Endometrium (tissue), 2 donors: ENCODE measurements around the gene MYH8.

Source experiments
- FAIRE-seq: peaks from 2 replicates; lab custom pipeline; 2012; peaks lifted over from hg19 to GRCh38; lab: Jason Lieb, UNC
- donor health status: control.
- donor health status: control.

MYH8 gene

GRCh38 chr17:10380631-10381408 lies 40.9 kb downstream of the MYH8 start:
- no peak for FAIRE-seq

- no peak for FAIRE-seq
Observed at GRCh38 chr17:10372906-10373305, 48.8 kb downstream of the MYH8 start, which contains the start of gene MYH13. Gene MYH13 (minus strand): TSS chr17:10373006. CDS start chr17:10364530, 8,476 bp downstream.

- no peak for FAIRE-seq
Observed at GRCh38 chr17:10370016-10370608, 51.6 kb downstream of the MYH8 start.

- no peak for FAIRE-seq
Observed at GRCh38 chr17:10369239-10369638, 52.5 kb downstream of the MYH8 start.

- no peak for FAIRE-seq
Observed at GRCh38 chr17:10368561-10368960, 53.2 kb downstream of the MYH8 start.

- FAIRE-seq: no peak
Observed at GRCh38 chr17:10360578-10360977, 61.2 kb downstream of the MYH8 start.

- FAIRE-seq: no peak
Observed at GRCh38 chr17:10357768-10358167, 64.0 kb downstream of the MYH8 start.

- no peak for FAIRE-seq
Observed at GRCh38 chr17:10354651-10355050, 67.1 kb downstream of the MYH8 start.

GRCh38 chr17:10352893-10353292 lies 68.9 kb downstream of the MYH8 start:
- FAIRE-seq: no peak

GRCh38 chr17:10349403-10349802 lies 72.3 kb downstream of the MYH8 start:
- FAIRE-seq: no peak

GRCh38 chr17:10344816-10345215 lies 76.9 kb downstream of the MYH8 start:
- no peak for FAIRE-seq
